GM18505 (cell line): ENCODE data around the gene PLA2G2F.

Experiments
- ATAC-seq: cut with Tn5 transposase; IDR thresholded peaks from one replicate; pipeline ENCODE4 v1.9.1; 2021; ENCODE audit not compliant: unreplicated experiment
- POLR2A ChIP-seq: IDR thresholded peaks from 4 replicates; pipeline ENCODE4 v1.6.1; 2011; ENCODE audit warnings: borderline replicate concordance; ENCODE audit not compliant: insufficient read depth, insufficient read length; ENCODE audit errors: extremely low read depth

Gene PLA2G2F

GRCh38 chr1:20199840-20200239 is 60.7 kb downstream of the PLA2G2F start:
- TF ChIP-seq POLR2A, result no peak
- ATAC-seq, result no peak
